Activated CD4-positive, alpha-beta T cell treated with anti-CD3 and anti-CD28 coated beads for 24 hours (primary cell): ENCODE measurements around the gene ARHGAP24.

Source experiments
- DNase-seq, 2 donors: peaks; one replicate each; pipeline ENCODE4 v3.0.0-alpha.2; 2020; ENCODE audit warnings: low read depth in 2 of 2

The ARHGAP24 gene

DNA sequence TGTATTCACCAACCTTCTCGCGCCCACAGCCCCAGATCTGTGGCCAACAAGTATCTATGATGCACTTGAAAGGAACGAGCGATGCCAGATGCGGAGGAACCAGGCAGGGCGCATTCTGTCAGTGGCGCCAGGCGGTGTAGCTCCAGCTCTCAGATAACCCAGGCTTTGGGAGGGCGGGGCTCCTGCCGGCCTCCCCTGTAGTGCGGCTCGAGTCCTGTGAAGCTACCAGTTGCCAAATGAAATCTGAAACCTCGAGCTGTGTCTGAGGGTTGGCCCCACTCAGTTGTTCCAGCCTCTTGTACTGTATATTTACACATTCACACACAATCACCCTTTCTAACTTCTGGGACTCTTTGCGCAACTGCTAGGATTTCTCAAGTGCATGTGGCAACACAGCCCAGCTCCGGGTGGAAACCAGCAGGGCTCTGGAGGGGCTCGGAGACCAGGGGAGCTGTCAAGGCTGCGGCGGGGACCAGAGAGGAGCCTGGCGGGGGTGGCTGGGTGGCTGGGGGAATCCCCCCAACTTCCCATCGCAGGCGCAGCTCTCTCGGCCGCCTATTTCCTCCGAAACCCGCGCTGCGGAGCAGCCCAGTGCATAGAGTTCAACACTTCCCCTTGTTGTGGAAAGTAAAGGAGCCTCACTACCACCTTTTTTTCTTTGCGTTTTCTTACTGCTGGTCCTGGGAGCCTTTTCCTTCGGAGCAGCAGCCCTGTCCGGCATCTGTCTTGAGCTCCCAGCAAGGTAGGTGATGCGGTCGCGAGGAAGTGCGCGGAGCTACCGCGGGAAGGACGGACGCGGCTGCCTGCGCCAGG, at the start of gene ARHGAP24:
TSS of gene ARHGAP24 (plus strand) at position 333 of the 813 bp plus-strand sequence.
- DNase-seq = no peak

DNA sequence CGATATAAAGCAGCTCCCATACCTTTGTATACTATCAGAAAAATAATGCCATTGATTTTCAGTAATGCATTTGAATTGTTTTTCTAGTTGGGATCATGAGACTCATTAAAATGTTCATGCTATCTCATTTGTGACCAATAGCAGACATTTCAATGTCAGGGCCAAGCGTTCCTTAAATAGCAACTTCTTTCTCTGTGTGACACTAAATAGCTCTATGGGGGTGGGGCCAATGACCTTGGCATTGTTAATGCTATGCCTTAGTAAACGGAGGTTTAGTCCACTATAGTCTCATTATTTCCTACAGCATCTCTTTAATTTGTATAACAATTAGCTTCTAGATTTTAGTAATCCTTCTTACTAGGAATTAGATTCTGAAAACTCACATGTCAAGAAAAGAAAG, 48.6 kb upstream of the ARHGAP24 start:
- DNase-seq = no peak

DNA sequence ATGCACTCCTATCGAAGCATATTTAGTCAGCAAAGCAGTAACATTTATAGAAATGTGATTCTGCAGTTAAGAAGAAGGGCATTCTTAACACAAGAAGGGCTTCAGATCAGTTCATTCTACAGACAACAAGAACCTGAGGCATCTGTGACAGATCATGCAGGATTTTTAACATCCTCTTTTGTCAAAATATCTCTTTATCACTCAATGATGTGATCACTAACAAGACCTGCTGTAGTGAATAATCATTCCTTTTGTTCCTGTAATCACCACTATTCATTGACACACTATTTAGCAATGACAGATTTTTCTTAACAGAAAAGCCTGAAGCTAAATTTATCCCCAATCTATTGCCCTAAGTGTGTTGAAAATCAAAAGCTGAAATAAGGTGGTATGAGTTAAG, 47.8 kb upstream of the ARHGAP24 start:
- no peak for DNase-seq

DNA sequence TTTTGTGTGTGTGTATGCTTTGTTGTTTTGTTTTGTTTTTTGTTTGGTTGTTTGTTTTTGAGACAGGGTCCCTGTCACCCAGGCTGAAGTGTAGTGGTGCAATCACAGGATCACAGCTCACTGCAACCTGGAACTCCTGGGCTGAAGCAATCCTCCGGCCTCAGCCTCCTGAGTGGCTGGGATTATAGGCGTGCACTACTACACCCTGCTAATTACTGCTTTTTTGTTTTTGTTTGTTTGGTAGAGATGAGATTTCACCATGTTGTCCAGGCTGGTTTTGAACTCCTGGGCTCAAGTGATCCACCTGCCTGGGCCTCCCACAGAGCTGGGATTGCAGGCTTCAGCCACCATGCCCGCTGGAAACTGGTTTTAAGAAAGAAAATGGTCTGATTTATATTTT, 44.7 kb upstream of the ARHGAP24 start:
- DNase-seq = no peak

DNA sequence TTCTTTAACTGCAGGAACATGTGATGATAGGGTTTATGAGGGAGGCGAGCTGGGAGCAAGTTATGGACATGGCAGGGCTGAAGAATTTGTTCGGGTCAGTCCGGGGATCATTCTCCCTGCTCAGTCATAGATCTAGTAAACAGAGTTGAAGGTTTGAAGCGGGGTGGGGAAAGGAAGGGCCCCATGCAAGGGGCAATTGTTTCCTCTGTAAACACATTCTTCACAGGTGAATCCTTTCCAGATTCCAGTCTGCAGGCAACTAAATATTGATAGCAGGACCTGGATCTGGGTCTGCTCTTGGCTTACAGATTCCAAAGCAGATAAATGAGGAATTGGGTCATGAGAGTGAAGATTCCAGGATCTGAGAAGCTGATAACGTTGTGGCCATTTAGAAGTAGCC, 44.3 kb upstream of the ARHGAP24 start:
- DNase-seq = no peak

DNA sequence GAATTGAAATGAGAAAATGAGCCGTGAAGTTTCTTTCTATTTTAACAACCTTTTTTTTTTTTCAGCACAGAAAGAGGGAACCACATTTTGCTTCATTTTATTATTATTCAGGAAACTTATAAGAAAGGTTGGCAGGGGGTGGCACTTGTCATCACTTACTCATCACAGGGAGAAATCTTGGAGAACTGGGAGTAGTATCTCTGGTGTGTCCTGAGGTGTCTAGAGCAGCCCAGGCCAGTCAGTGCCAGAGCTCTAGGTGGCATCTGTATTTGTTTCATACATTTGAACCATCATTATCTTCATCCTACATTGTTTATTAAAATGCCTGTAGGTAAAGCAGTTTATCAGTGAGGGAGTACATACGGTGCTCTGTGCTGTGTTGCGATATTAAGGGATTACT, 43.8 kb upstream of the ARHGAP24 start:
- DNase-seq = no peak

DNA sequence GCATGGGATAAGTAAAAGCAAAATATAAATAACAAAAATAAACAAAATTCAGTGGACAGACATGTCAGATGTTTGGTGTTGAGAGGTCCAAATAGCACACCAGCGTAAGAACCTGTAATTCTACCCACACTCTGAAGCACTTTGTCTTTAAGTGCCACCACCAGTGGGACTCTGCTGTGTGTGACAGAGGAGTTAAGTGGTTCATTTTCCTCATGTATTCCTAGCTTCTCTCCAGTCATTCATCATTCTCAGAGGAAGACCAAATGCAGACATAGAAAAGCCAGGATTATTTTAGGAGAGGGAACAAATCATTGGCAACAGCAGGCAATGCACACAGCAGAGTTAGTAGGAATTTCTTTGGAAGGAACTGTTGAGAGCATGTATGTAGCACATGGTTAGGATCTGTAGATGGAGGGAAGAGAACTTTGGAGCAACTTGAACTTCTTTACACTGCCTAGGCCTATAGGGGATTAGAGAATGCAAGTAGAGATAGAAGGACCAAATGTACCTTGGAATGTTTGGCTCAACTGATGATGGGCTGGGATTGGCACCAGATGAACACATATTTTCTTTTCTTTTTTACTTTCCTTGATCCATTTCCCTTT, 43.0 kb upstream of the ARHGAP24 start:
- no peak for DNase-seq

DNA sequence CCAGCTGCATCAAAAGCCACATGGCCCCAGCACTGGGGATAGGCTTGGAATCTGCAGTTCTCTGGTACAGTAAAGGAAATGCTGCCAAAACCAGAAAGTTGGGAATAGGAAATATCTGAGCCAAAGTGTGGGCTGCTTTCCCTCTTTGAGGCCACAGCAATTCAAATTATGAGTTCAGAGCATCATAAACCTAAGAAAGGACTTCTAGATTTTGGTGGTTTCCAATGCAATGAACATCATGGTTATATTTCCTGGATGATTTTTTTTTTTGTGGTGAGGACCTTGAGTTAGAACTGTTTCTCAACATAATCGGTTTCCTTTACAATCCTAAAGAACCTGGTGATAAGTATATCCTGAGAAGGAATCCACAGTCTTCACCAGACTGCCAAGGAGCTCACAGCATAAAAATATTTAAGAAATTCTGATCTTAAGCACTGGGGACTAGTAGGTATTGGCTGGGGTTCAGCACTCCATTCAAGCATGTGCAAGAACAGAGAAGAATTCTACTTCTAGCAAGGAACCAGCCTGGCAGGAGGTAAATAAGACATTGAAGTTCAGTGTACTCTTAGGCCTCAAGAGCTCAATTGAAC, 29.8 kb upstream of the ARHGAP24 start:
- DNase-seq = no peak

DNA sequence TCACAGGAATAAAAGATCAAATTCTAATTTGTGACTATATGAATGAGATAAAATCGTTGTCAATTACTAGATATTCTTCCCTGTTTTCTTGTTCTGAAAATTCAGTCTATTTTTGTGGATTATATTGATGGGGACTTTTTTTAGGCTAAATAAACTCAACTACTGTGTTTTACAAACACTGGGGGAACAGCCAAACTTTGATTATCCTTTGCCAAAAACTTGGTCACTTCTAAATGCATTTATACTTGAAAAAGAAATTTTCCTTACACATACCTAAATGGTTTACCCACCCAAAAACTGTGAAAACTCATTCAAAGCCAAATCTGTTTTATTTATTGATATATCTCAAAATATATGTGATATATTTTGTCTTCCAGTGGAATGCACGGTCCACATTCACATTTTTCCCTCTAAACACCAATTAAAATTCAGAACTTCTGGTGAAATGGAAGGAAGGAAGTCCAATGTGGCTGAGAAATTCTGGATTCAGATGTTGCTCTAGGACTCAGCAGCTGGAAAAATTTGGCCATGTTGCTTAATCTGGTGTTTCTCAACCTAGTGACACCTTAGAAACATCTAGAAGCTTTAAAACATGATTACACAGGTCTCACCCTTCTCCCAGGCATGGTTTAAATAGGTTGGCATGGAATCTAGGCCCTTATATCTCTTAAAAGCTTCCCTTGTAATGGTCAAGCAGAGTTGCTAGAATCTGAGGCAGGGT, 28.6 kb upstream of the ARHGAP24 start:
- no peak for DNase-seq

DNA sequence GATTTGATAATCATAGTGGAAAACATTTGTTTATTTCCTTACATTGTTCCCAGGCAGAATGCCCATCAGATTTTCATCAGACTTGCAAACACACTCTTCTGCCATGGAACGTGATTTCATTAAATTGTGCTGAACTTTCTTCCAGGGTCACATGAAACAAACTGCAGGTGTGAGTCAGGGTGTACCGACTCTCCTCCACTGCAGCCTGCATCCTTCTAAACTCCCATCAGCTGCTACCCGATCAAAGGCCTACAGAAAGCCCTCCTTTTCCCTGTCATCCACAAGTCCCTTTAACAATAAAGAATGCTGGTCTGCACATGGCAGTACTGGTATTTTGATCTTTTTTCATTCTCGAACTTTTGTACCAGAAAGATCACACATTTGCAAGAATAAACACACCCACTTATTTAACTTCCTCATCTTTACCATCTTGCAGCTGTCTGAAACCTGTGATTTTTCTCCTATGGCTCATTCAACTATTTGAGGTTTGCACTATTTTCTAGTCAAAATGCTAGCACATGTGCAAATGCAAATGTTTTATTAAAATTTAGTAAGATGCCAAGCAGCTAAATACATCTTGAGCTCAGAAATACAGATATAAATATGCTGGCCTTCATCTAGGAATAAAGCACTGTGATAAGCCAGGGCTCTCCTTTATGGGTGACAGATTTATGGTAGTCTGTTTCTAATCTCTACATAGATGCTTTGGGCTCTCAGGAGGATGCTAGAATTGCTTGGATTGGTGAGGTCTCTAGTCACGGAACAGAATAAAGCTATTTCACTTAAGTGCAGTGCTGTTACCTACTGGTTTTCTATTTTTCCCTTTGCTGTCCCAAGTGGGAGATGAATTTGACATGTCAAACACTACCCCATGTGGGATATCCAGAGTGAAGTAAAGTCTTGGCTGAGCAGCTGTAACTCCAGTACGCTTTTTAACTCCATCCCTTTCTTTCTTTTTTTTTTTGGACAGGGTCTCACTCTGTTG, 25.8 kb upstream of the ARHGAP24 start:
- DNase-seq = no peak

DNA sequence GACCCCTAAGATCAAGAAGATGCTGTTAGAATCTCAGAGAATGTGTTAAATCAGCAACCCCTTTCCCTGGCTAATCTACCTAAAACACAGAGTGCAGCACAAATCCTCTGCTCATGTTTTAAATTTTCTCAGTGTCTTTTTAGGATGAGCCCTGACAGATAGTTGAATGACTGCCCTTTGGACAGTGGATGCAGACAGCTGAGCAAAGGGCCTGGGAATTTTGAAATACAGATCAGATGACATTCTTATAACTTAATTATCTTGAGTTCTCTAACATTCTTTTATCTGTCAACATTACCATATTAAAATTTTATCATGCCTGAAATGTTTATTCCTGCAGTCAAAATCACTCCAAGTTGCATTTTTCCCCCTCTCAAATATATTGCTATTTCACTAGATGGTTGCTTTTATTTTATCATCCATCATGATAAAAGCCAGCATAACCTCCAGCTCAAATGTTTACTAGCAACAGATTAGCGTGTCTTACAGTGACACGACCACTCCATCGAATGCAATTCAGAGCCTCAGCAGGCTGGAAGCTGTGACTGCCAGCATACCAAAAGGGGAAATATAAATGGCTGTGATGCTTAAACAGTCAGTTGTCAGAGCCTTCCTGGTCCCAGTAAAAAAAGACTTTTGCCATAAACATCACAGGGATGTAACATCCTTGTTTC, 22.8 kb upstream of the ARHGAP24 start:
- no peak for DNase-seq

DNA sequence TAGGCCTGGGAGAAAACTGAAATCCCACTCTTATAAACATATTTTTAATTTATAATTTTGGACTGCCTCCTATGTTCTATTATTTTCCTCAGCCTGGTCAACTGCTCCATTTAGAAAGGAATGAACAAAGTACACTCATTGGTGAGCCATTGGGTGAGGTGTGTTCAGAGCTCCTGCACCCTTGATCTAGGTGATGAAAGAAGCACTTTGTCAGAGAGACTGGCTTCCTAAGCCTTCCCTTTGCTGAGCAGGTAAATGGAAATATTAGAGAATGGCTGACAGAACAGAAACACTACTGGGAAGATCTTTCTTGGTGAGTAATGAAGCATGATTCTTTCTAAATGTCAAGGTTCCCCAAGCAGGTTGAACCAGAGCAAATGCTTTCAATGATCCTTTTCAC, 19.0 kb upstream of the ARHGAP24 start:
- DNase-seq = no peak

DNA sequence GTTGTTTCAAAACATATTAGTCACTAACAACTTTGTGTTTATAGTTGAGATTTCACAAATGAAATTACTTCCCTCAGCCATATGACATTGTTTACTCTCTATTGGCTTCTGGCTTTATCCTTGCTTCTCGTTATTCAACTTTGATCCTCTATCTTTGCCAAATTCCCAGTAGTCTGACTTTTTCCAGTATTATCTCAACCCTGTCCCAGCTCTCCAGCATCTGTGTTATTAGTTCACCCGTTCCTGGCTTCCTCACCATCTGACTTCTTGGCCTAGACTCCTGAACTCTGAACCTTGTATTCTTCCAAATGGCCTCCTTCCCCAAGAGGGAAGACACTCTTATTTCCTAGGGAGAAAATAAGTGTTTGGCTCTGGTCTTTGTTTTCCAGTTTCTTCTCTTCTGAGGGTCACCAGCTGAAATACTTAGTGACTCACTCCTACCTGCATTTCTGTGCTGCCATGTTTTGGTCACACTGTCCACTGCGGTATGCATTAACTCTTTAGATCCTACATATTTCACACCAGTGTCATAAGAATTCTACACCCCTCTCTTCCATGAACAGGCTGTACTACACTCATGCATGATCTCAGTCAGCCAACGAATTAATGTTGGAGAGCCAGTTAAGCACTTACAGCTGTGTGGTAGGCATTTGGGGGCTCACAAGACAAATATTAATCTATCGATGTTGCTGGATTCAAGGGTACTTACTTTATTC, 17.0 kb upstream of the ARHGAP24 start:
- DNase-seq = no peak

DNA sequence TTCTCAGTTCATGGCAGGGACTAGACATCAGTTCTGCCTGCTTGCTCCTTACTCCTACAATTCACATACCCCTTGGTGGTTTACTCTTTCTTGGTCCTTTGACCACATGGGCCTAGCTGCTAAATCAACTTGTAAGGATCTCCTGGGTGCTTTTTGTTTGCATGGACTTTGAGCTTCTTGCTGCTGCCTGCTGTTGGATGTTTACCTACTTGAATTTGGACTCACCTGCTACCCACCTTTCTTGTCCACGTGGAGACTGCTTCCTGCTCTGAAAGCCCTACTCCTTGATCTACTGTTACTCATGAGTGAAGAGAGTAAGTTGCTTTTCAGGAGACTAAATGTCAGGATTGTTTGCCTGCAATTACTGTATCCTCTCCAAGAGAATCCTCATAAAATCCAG, 15.2 kb upstream of the ARHGAP24 start:
- no peak for DNase-seq

DNA sequence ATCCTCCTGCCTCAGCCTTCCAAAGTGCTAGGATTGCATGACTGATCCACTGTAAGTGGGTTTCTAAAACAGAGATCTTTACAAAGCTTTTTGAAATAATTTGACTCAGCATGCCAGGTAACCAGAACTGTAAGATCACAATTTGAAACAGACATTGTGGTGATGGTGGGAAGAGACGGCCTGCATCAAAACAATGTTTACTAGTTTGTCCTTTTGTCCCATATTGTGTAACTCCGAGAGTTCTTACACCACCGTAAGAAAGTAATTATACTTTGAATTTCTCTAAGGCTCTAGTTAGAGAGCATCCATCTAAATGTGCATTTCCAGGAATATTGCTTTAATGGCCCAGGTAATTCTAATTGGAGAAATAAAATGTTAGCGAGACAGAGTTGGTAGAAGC, 594 bp upstream of the ARHGAP24 start:
- DNase-seq = no peak

DNA sequence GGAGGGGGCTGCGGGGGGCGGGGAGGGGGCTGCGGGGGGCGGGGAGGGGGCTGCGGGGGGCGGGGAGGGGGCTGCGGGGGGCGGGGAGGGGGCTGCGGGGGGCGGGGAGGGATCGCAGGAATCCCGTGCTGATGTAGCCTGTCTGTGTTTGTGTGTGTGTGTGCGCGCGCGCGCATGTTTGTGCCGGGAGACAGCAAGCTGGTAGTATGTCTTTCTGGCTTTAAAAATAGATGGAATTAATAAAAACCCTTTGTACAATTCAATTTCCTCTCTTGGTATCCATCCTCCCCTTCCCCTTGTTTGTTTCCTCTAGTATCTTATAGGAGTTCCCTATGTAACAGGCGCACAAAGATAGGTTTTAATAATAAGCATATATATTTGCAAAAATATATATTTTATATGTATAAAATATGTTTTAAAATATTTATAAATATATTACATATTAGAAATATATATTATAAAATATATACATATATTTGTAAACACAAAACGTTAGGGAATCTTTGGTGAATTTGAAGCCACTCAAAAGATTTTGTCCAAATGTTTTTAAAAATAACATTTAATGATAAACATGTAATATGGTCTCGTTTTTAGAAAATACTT, 782 bp downstream of the ARHGAP24 start:
- no peak for DNase-seq

DNA sequence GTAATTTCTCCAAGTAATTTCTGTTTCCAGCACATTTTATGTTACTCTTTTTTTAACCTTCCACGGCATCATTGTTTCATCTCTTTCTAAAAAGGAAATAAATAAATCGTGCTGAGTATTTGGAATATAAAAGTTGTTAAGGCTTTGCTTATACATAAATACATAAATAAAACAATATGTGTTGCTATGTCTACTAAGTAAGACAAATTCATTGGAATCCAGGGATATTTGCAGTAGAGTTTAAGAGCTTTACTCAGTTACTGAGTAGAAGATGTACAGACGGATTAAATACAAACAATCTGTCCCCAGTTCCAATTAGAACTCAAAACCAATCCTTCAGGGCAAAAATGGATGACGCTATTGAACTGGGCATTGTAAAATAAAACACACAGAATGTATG, 1.4 kb downstream of the ARHGAP24 start:
- DNase-seq = no peak

DNA sequence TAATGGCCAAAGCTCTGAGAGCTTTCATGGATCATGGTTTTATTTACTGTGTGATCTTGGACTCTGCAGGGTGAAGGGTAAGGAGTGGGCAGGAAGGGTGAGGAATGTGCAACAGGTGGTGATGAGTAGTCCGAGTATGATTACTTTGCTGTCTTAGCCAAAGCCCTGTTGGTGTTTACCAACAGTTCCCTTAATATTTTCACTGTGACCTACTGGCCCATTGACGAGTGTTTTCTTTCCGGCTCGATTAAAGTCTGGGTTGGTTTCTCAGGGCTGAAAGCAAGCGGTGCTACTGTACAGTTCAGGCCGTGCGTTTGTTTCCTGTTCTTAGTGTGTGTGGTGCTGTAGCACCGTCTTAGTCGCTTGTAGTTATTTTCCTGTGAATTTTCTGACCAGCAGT, 2.6 kb downstream of the ARHGAP24 start:
- DNase-seq = no peak

DNA sequence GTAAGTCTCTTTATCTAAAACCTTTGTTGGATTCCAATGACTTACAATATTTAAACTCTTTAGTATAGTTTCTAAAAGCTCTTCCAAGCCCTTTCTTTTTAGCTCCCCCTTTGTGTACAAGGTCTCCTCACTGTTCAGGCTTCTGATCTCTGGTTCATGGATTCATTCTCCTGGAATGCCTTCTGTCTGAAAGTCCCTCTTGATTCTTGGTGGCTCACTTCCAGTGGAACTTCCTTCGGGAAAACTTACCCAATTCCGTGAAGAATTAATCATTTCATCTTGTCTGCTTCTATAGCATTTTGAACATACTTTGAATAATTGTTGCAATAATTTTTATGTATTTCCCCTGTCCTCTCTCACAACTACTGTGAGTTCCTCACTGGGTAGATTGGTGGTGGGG, 3.6 kb downstream of the ARHGAP24 start:
- no peak for DNase-seq
